AG20443 (cell line): ENCODE data around the gene TIAM2.

Experiments
- DNase-seq: peaks from one replicate; pipeline ENCODE4 v3.0.0; 2012; ENCODE audit warnings: low spot score, mixed read lengths

Gene TIAM2

GRCh38 chr6:155129744-155130143 is 134.6 kb downstream of the TIAM2 start:
- DNase-seq, result no peak

GRCh38 chr6:155130161-155130853 is 135.2 kb downstream of the TIAM2 start:
- no peak for DNase-seq

GRCh38 chr6:155132617-155133016 is 137.5 kb downstream of the TIAM2 start:
- no peak for DNase-seq

- DNase-seq, result no peak
These were observed 145.9 kb downstream of the TIAM2 start for GRCh38 chr6:155141002-155141401.

GRCh38 chr6:155141512-155141911 is 146.4 kb downstream of the TIAM2 start:
- no peak for DNase-seq

GRCh38 chr6:155142168-155143028 is 147.3 kb downstream of the TIAM2 start:
- peak; percentile 21 for DNase-seq

GRCh38 chr6:155143029-155143577 is 148.0 kb downstream of the TIAM2 start:
- peak; percentile 30 for DNase-seq

GRCh38 chr6:155143578-155144106 is 148.5 kb downstream of the TIAM2 start:
- DNase-seq, result no peak

- DNase-seq, result no peak
These were observed 151.1 kb downstream of the TIAM2 start for GRCh38 chr6:155146205-155146604.

- DNase-seq, result no peak
These were observed 153.0 kb downstream of the TIAM2 start for GRCh38 chr6:155147958-155148663.

GRCh38 chr6:155150967-155151671 is 156.0 kb downstream of the TIAM2 start:
- DNase-seq, result no peak

GRCh38 chr6:155152211-155153076 is 157.3 kb downstream of the TIAM2 start:
- no peak for DNase-seq

- peak; percentile 81 for DNase-seq
These were observed 159.2 kb downstream of the TIAM2 start for GRCh38 chr6:155154158-155154830.

- no peak for DNase-seq
These were observed 160.8 kb downstream of the TIAM2 start for GRCh38 chr6:155155787-155156447.

- no peak for DNase-seq
These were observed 162.0 kb downstream of the TIAM2 start for GRCh38 chr6:155157101-155157500.

- peak; percentile 58 for DNase-seq
These were observed 163.1 kb downstream of the TIAM2 start for GRCh38 chr6:155158030-155158843.

GRCh38 chr6:155162682-155163081 is 167.6 kb downstream of the TIAM2 start:
- DNase-seq, result no peak

GRCh38 chr6:155163601-155164000 is 168.5 kb downstream of the TIAM2 start:
- no peak for DNase-seq
